K562 (cell line): ENCODE results near the gene NMNAT1. TPM values are rescaled to one million over a fixed set of nuclear protein-coding genes. Genes with fewer than 3 reads are reported as not detected.
A peak's percentile ranks its signal among the peaks of the same experiment; 100 is the strongest.

Experiments
- DNMT1 ChIP-seq: fragments of 450-650 bp; IDR thresholded peaks from 2 replicates; pipeline ENCODE4 v1.6.1; 2016; ENCODE audit warnings: antibody characterized with exemption, mild to moderate bottlenecking
- EHMT2 ChIP-seq: fragments of 450-650 bp; IDR thresholded peaks from 2 replicates; pipeline ENCODE4 v1.6.1; 2018; ENCODE audit warnings: antibody characterized with exemption
- MAZ ChIP-seq, 2 experiments: fragments of 450-650 bp in 1 of 2; sonication (generic) in 1 of 2; formaldehyde crosslinking; IDR thresholded peaks in 1 of 2; conservative IDR thresholded peaks in 1 of 2; 2 replicates each; pipeline versions ENCODE4 v1.4.0 to v1.5.0; 2020; ENCODE audit warnings: mild to moderate bottlenecking in 1 of 2, missing genetic modification reagents in 1 of 2
- NR2F6 ChIP-seq: fragments of 450-650 bp; formaldehyde crosslinking; IDR thresholded peaks from 2 replicates; pipeline ENCODE4 v1.4.0; 2020; ENCODE audit warnings: mild to moderate bottlenecking
- PHF20 ChIP-seq: fragments of 450-650 bp; IDR thresholded peaks from 2 replicates; pipeline ENCODE4 v1.6.1; 2018; ENCODE audit not compliant: partially characterized antibody
- SAFB ChIP-seq: fragments of 200-400 bp; formaldehyde crosslinking; IDR thresholded peaks from 2 replicates; pipeline ENCODE4 v1.6.1; 2017; ENCODE audit warnings: low read depth, low read length, borderline replicate concordance
- SIRT6 ChIP-seq: IDR thresholded peaks from one replicate; pipeline ENCODE4 v1.6.1; 2012; ENCODE audit warnings: low read depth, mild to moderate bottlenecking, control low read depth, inconsistent platforms, low read length, moderate library complexity
- SMARCA4 ChIP-seq: fragments of 450-650 bp; IDR thresholded peaks from 2 replicates; pipeline ENCODE4 v1.6.1; 2016
- SP2 ChIP-seq: IDR thresholded peaks from 2 replicates; pipeline ENCODE4 v1.6.1; 2011; ENCODE audit warnings: mild to moderate bottlenecking, low read depth, low read length, moderate library complexity; ENCODE audit not compliant: poor library complexity, severe bottlenecking; ENCODE audit errors: extremely low read depth
- ZBTB1 ChIP-seq: sonication (generic); formaldehyde crosslinking; IDR thresholded peaks from 2 replicates; pipeline ENCODE4 v1.8.1; 2023; ENCODE audit warnings: missing genetic modification reagents, low read depth, mild to moderate bottlenecking, borderline replicate concordance
- ZNF134 ChIP-seq: fragments of 250-450 bp; sonication (Bioruptor Pico); conservative IDR thresholded peaks from 2 replicates; pipeline ENCODE4 v1.4.0; 2020
- ZNF445 ChIP-seq: fragments of 250-450 bp; sonication (Bioruptor Pico); IDR thresholded peaks from 2 replicates; pipeline ENCODE4 v1.4.0; 2020; ENCODE audit warnings: low read depth, mild to moderate bottlenecking, moderate library complexity
- ZNF584 ChIP-seq: fragments of 200-800 bp; sonication (Bioruptor generic); IDR thresholded peaks from 2 replicates; pipeline ENCODE4 v1.6.1; 2016; ENCODE audit warnings: low read depth, mild to moderate bottlenecking, missing genetic modification characterization, missing compliant biosample characterization
- polyA plus RNA-seq, 8 experiments: library from polyadenylated mRNA; depleted of rRNA in 4 of 8; stranded (reverse) in 5 of 8; unstranded in 3 of 8; fragments of >200 nt; fragmentation: Nextera tagmentation in 2 of 8; fragmentation: Illumina TruSeq in 1 of 8; extraction: Ambion mirVana in 2 of 8; extraction: Trizol in 1 of 8; gene quantifications; 2 replicates each; pipeline versions ENCODE4 v1.2.1 to v1.2.3, GENCODE V29; 2011 to 2014; ENCODE audit warnings: inconsistent platforms in 1 of 8, missing spikeins in 1 of 8
- total RNA-seq, 7 experiments: library from RNA; depleted of rRNA in 6 of 7; stranded (reverse); fragments of >200 nt in 6 of 7; fragmentation: Illumina TruSeq in 2 of 7; extraction: Trizol in 2 of 7; gene quantifications; 2 replicates each; pipeline versions ENCODE4 v1.2.1 to v1.2.3, GENCODE V29; 2011 to 2021; ENCODE audit warnings: low replicate concordance in 1 of 7
- TF ChIP-seq, protein P1 (sequence below): fragments of 250-450 bp; sonication (Bioruptor Pico); IDR thresholded peaks from 2 replicates; pipeline ENCODE4 v1.4.0; 2020; ENCODE audit warnings: borderline replicate concordance
- TF ChIP-seq, protein P2 (sequence below): fragments of 250-450 bp; sonication (Bioruptor Pico); IDR thresholded peaks from 2 replicates; pipeline ENCODE4 v1.5.0; 2020; ENCODE audit warnings: mild to moderate bottlenecking
- TF ChIP-seq, protein P3 (sequence below), 2 experiments: fragments of 250-450 bp in 1 of 2; fragments of 450-650 bp in 1 of 2; sonication (Bioruptor Pico) in 1 of 2; IDR thresholded peaks; 2 replicates each; pipeline versions ENCODE4 v1.6.1 to v1.8.0; 2016 to 2021; ENCODE audit warnings: mild to moderate bottlenecking in 2 of 2, moderate library complexity in 2 of 2, missing compliant biosample characterization in 1 of 2, missing genetic modification characterization in 1 of 2
- TF ChIP-seq, protein P4 (sequence below): fragments of 450-650 bp; IDR thresholded peaks from 2 replicates; pipeline ENCODE4 v1.6.1; 2016; ENCODE audit warnings: low read depth, mild to moderate bottlenecking, moderate library complexity
- TF ChIP-seq, protein P5 (sequence below): sonication (generic); formaldehyde crosslinking; IDR thresholded peaks from 2 replicates; pipeline ENCODE4 v1.8.0; 2022; ENCODE audit warnings: mild to moderate bottlenecking, missing genetic modification reagents
- TF ChIP-seq, protein P6 (sequence below): fragments of 250-450 bp; sonication (Bioruptor Pico); IDR thresholded peaks from 2 replicates; pipeline ENCODE4 v1.8.0; 2021; ENCODE audit warnings: mild to moderate bottlenecking, moderate library complexity

NMNAT1 gene
- total and polyA plus RNA-seq, 9 of the 15 experiments (the other 6 are each of a cell fraction or from before 2014, with no cell fraction given): 5.1 to 14.6 (median 12.1) TPM

DNA sequence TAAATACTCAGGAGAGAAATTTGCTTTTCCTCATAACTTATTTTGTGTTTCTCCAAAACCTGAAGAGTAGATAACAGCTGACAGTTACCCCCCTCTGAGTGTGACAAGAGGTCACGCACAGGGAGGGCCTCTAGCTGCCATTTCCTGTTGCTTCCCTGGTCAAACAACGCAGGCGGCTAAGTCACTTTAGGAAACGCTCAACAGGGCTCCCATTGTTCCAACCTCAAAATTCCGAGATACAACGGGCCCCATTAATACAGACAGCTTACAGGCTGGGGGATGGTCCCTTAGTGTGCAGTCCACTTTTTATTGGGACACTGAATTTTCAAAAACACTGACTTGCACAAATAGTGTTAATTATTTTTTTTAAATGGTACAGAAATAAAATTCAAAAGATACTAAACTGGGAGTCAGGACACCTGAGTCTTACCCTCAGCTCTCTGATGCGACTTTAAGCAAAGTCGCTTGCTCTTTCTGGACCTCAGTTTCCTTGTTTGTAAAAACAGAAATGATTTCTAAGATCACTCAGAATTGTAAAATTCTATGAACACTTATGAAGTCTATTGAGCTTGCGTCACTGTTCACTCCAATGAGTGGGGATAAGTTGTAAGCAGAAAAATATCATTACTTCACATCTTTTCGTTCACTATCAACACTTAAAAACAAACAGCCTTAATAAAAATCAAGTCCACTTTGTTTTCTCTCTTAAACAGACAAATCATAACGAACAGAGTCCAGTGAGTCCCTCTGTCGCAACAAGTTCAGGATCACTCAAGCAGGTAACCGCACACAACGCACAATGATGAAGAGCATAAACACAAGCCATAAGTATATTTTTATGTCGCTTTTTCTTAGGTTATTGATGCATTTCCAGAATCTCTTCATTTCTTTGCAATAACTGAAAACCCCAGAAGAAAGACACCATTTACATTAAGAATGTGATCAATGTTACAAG lies 13.6 kb upstream of the NMNAT1 start (continued):
- TF ChIP-seq, protein P1, sequence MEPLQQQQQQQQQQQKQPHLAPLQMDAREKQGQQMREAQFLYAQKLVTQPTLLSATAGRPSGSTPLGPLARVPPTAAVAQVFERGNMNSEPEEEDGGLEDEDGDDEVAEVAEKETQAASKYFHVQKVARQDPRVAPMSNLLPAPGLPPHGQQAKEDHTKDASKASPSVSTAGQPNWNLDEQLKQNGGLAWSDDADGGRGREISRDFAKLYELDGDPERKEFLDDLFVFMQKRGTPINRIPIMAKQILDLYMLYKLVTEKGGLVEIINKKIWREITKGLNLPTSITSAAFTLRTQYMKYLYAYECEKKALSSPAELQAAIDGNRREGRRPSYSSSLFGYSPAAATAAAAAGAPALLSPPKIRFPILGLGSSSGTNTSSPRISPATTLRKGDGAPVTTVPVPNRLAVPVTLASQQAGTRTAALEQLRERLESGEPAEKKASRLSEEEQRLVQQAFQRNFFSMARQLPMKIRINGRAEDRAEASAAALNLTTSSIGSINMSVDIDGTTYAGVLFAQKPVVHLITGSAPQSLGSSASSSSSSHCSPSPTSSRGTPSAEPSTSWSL (CRISPR knock-in tag): no peak
- TF ChIP-seq, protein P2, sequence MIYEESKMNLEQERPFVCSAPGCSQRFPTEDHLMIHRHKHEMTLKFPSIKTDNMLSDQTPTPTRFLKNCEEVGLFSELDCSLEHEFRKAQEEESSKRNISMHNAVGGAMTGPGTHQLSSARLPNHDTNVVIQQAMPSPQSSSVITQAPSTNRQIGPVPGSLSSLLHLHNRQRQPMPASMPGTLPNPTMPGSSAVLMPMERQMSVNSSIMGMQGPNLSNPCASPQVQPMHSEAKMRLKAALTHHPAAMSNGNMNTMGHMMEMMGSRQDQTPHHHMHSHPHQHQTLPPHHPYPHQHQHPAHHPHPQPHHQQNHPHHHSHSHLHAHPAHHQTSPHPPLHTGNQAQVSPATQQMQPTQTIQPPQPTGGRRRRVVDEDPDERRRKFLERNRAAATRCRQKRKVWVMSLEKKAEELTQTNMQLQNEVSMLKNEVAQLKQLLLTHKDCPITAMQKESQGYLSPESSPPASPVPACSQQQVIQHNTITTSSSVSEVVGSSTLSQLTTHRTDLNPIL: no peak
- 0 out of 2 replicates have a peak, but pooled peaks have one; percentile 34 for TF ChIP-seq ZNF134 (CRISPR knock-in tag)
- TF ChIP-seq MAZ (CRISPR knock-in tag; conservative IDR thresholded peaks at IDR 0.05 in 1 of 2, IDR thresholded peaks at IDR 0.05 in 1 of 2): peak; percentile 37 to 68; a peak in 3 of 4 replicates
- no peak for TF ChIP-seq NR2F6 (CRISPR knock-in tag)
- 0 out of 2 replicates have a peak, but pooled peaks have one; percentile 20 for TF ChIP-seq ZNF445
- no peak for TF ChIP-seq PHF20
- no peak for TF ChIP-seq SP2
- TF ChIP-seq, protein P3, sequence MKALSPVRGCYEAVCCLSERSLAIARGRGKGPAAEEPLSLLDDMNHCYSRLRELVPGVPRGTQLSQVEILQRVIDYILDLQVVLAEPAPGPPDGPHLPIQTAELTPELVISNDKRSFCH (CRISPR knock-in tag; IDR thresholded peaks at IDR 0.05): no peak
- TF ChIP-seq, protein P3 (tag; IDR thresholded peaks at IDR 0.05): no peak
- TF ChIP-seq DNMT1: no peak
- TF ChIP-seq, protein P4, sequence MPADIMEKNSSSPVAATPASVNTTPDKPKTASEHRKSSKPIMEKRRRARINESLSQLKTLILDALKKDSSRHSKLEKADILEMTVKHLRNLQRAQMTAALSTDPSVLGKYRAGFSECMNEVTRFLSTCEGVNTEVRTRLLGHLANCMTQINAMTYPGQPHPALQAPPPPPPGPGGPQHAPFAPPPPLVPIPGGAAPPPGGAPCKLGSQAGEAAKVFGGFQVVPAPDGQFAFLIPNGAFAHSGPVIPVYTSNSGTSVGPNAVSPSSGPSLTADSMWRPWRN: no peak
- no peak for TF ChIP-seq SAFB
- peak; percentile 83 for TF ChIP-seq ZNF584
- TF ChIP-seq, protein P5, sequence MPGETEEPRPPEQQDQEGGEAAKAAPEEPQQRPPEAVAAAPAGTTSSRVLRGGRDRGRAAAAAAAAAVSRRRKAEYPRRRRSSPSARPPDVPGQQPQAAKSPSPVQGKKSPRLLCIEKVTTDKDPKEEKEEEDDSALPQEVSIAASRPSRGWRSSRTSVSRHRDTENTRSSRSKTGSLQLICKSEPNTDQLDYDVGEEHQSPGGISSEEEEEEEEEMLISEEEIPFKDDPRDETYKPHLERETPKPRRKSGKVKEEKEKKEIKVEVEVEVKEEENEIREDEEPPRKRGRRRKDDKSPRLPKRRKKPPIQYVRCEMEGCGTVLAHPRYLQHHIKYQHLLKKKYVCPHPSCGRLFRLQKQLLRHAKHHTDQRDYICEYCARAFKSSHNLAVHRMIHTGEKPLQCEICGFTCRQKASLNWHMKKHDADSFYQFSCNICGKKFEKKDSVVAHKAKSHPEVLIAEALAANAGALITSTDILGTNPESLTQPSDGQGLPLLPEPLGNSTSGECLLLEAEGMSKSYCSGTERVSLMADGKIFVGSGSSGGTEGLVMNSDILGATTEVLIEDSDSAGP (CRISPR knock-in tag): no peak
- TF ChIP-seq SIRT6: no peak
- peak; percentile 77 for TF ChIP-seq SMARCA4
- TF ChIP-seq, protein P6, sequence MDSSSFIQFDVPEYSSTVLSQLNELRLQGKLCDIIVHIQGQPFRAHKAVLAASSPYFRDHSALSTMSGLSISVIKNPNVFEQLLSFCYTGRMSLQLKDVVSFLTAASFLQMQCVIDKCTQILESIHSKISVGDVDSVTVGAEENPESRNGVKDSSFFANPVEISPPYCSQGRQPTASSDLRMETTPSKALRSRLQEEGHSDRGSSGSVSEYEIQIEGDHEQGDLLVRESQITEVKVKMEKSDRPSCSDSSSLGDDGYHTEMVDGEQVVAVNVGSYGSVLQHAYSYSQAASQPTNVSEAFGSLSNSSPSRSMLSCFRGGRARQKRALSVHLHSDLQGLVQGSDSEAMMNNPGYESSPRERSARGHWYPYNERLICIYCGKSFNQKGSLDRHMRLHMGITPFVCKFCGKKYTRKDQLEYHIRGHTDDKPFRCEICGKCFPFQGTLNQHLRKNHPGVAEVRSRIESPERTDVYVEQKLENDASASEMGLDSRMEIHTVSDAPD: no peak
- no peak for TF ChIP-seq ZBTB1 (CRISPR knock-in tag)
- no peak for TF ChIP-seq EHMT2
